ENCODE measurements around the gene SMC3.

Gene SMC3

DNA sequence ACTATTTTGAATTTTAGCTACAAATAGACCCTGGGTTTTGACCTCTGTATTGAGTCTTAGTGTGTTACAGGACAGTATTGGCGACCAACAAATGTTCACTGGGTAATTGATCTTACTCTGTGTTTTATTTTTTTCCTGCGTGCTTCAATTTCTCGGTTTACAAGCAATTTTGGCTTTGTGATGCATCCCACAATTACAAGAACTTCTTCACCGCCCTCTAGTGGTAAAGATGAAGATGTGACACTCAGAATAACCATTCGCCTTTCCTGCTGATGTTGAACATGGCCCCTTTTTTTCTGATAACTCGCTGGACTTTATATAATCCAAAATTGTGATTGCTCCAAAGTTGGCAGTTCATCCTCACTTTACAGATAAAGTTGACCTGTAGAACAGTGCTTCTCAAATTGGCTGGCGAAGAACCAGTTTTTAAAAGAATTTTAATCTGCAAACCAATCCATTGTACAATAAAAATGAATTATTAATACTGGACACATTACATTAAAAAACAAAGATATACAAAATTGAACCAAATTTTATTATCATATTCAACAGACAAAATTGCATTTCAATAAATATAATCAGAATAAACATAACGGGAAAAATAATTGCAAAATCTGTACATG lies 20.2 kb upstream of the SMC3 start:
- TF ChIP-seq, protein P1, sequence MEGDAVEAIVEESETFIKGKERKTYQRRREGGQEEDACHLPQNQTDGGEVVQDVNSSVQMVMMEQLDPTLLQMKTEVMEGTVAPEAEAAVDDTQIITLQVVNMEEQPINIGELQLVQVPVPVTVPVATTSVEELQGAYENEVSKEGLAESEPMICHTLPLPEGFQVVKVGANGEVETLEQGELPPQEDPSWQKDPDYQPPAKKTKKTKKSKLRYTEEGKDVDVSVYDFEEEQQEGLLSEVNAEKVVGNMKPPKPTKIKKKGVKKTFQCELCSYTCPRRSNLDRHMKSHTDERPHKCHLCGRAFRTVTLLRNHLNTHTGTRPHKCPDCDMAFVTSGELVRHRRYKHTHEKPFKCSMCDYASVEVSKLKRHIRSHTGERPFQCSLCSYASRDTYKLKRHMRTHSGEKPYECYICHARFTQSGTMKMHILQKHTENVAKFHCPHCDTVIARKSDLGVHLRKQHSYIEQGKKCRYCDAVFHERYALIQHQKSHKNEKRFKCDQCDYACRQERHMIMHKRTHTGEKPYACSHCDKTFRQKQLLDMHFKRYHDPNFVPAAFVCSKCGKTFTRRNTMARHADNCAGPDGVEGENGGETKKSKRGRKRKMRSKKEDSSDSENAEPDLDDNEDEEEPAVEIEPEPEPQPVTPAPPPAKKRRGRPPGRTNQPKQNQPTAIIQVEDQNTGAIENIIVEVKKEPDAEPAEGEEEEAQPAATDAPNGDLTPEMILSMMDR (conservative IDR thresholded peaks at IDR 0.05), result peak; percentile 84
- H3K27ac ChIP-seq, result no peak overlapping the region

DNA sequence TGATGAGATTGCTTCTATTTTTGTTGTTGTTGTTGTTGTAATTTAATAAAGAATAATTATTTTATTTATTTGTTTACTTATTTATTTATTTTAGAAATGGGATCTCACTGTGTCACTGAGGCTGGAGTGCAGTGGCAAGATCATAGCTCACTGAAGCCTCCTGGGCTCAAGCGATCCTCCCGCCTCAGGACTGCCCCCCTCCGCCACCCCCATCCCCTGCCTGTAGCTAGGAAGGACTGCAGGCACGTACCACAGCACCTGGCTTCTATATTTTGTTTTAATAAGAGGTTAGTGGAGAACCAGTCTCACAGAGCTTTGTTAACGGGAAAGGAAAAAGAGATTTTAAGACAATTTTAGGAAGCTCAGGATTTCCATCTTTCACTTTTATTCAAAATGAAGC lies 19.5 kb upstream of the SMC3 start:
- TF ChIP-seq, protein P1 (conservative IDR thresholded peaks at IDR 0.05), result no peak
- H3K27ac ChIP-seq, result no peak overlapping the region

DNA sequence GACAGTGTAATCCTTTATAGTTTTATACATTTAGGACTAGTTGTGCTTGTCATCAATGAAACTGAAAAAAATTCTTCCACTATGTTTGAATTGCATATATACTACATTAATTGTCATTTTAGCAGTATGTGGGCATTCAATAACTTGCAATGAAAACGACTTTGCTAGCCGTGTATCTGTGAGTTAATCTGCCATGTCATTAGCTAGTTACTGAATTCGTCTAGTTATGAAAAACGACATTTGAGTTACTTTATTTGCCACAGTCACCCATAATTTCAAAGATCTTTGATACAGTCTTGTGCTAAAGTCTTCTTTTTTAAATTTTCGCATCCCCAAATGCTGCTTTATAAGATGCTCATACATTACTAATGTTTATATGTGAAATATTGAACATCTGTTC lies 18.3 kb upstream of the SMC3 start:
- TF ChIP-seq, protein P1 (conservative IDR thresholded peaks at IDR 0.05), result no peak
- H3K27ac ChIP-seq, result no peak overlapping the region

DNA sequence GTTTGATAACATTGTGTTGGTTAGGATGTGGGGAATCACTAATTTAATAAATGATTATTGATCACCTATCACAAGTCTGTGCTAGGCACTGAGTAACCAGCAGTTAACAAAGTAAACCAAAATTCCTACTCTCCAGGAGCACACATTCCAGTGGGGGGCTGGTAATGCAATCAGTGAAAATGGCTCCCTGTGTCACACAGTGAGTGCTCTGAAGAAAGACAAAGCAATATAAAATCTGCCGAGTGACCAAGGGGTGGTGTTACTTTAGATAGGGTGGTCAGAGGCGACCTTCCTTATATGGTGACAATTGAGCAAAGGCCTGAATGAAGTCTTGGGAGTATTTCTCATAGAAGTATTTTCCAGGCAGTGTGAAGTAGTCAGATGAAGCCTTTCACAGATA lies 13.6 kb upstream of the SMC3 start:
- TF ChIP-seq, protein P1 (conservative IDR thresholded peaks at IDR 0.05), result no peak
- no peak overlapping the region for H3K27ac ChIP-seq

GRCh38 chr10:110556296-110556695 lies 11.2 kb upstream of the SMC3 start:
- TF ChIP-seq, protein P1 (conservative IDR thresholded peaks at IDR 0.05), result no peak
- no peak overlapping the region for H3K27ac ChIP-seq

GRCh38 chr10:110556969-110557601 lies 10.4 kb upstream of the SMC3 start:
- TF ChIP-seq, protein P1 (conservative IDR thresholded peaks at IDR 0.05), result peak; percentile 43
- H3K27ac ChIP-seq, result no peak overlapping the region

DNA sequence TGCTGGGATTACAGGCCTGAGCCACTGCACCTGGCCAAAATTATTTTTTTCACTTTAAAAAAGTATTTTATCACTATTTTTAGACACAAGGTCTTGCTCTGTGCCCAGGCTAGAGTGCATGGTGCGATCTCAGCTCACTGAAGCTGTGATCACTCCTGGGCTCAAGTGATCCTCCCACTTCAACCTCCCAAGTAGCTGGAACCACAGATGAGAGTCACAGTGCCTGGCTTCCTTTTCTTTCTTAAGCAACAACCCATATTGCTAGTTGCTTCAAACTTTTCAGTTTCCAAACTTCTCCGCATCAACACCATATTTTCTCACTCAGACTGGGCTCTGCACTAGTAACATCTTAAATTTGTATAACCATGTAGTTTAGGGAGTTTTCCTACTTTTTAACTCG lies 9.5 kb upstream of the SMC3 start:
- no peak overlapping the region for H3K27ac ChIP-seq
- TF ChIP-seq, protein P1 (conservative IDR thresholded peaks at IDR 0.05), result no peak
